Subcutaneous adipose tissue (tissue), 4 donors: ENCODE data around the gene CCNA1. TPM values are rescaled to one million over a fixed set of nuclear protein-coding genes. Genes with fewer than 3 reads are reported as not detected.

Experiments used
- CTCF ChIP-seq: fragments of 450-650 bp; IDR thresholded peaks from one replicate; pipeline ENCODE4 v1.5.1; 2016; ENCODE audit warnings: low read depth, mild to moderate bottlenecking, control low read depth, antibody characterized with exemption, moderate library complexity
- total RNA-seq, 4 donors: library from RNA; depleted of rRNA; stranded (reverse); fragments of >200 nt; gene quantifications; one replicate each; pipeline ENCODE4 v1.1.0, GENCODE V29; 2016

The CCNA1 gene
- total RNA-seq, 4 donors from 2014 or later = 0.22 to 1.2 (median 0.38) TPM; not detected in 1

GRCh38 chr13:36417331-36417730 is 15.0 kb upstream of the CCNA1 start:
- TF ChIP-seq CTCF = no peak

DNA sequence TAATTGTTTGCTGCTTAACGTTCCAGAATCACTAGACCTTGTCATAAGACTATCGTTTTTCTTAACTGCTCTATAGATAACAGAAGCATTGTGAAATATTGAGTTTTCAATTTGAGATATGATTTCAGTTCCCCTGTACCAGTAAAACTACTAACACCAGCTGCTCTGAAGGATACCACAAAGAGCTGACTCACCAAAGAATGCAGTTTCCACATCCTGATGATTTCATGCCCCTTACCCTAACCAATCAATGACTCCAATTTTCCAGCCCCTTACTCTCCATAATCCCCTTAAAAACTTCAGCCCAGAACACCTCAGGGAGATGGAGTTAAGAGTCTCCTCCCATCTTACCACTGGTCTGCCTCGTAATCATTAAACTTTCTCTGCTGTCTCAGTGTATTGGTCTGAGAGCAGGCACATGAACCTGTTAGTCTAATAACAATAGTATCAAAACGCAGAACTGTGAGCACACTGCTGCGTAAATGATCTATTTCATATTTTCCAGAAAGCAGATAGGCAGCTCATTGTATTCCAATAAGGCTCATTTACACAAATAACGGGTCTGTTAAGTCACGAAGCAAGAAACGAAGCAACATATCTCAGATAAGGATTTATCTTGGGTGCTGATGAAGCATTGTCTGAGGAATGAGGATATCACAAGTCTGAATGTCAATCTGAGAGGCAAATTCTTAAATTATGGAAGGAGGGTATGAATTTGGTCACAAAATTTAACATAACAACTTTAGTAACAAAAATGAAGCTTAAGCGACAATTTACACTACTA is 14.1 kb upstream of the CCNA1 start:
- TF ChIP-seq CTCF = no peak

DNA sequence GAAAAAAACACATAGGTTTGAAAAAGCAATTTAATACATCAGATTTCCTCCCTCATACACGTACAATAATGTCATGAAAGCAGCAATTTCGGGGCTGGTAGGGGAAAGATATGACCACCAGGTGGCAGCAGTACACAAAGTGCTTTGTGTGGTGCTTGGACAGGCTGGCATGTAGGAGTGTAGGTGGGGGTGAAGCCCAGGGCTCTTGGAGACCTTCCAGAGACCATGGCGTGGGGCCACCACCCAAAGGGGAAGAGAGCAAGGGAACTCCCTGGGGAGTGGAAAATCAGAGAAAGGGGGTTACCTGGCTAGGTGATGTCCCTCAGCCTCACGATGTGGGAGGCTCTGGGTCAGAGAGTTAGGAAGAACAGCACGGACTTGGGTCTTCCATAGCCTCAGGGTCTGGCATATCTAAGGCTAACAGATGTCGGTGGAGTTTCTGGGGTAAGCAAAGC is 11.8 kb upstream of the CCNA1 start:
- no peak for TF ChIP-seq CTCF

GRCh38 chr13:36421447-36421846 is 10.8 kb upstream of the CCNA1 start:
- TF ChIP-seq CTCF = no peak

DNA sequence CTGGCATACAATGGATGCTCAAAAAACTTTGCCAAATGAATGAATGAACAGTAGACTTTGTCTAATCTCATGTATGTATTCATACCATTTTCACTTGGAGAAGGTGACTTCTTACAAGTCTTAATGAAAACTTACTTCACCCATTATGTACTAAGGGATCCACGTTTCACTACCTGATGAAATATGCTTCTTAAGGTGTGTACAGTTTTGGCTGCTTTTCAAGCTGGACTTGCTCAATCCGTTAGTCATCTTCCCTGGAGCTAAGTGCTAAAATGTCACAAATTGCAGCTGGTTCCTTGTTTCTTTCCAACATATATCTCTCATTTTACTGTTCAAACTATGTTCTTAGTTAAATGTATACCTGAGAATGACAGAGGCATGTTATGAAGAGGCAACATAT is 4.2 kb upstream of the CCNA1 start:
- no peak for TF ChIP-seq CTCF

GRCh38 chr13:36430247-36431203 is 1.8 kb upstream of the CCNA1 start:
- TF ChIP-seq CTCF = no peak
